GM19455 (cell line): ENCODE results near the gene SDC1.
"Not testable (repeated sequence)": the region's sequence is repeated elsewhere in the genome, so short reads cannot be mapped to it uniquely, and the experiment has no call there.

Source experiments
- ATAC-seq: cut with Tn5 transposase; IDR thresholded peaks from one replicate; pipeline ENCODE4 v1.9.1; 2021; ENCODE audit not compliant: unreplicated experiment

SDC1 gene, protein sequence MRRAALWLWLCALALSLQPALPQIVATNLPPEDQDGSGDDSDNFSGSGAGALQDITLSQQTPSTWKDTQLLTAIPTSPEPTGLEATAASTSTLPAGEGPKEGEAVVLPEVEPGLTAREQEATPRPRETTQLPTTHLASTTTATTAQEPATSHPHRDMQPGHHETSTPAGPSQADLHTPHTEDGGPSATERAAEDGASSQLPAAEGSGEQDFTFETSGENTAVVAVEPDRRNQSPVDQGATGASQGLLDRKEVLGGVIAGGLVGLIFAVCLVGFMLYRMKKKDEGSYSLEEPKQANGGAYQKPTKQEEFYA

DNA sequence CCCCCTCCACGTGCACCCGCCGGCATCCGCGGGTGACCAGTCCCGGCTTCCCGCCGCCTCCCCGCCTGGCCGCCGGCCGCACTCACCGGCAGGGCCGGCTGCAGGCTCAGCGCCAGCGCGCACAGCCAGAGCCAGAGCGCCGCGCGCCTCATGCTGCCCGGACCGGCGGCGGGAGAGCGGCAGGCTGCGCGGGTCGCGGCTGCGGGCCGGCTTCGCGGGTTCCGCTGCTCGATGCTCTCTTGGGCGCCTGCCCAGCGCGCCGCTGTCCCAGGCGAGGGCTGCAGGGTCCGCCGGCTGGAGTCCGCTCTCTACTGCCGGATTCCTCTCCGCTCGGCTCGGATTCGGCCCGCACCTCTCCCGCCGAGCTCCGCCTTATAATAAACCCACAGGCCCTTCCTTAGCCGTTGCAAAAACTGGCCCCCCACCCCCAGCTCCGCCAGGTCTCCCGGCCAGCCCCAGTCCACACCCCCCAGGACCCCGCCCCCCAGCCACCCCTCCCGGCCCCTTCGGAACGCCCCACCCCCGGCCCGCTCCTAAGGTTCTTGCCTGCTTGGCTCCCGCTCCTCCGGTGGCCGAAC, at the start of gene SDC1:
Gene SDC1 (minus strand): TSS at position 415 of the 578 bp plus-strand sequence. CDS start 263 bp downstream, at position 152.
- peak; percentile 26 for ATAC-seq

DNA sequence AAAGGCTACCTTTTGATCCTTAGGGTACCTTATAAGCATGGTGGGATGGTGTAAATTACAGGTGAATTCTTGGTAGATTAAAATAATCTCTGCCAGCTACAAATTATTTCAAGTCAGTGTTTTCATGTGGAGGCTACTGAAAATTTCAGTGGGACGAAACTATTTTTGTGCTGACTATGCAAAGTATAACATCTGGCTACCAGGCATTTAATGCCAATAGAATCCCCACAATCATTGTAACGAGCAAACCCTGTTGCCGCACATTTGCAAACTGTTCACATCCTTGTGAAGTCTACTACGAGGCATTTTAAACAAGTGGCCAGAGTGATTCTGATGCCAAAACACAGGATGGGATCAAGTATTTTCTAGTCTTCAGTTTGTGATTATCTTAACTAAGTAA, 48.1 kb upstream of the SDC1 start:
- ATAC-seq: no peak

DNA sequence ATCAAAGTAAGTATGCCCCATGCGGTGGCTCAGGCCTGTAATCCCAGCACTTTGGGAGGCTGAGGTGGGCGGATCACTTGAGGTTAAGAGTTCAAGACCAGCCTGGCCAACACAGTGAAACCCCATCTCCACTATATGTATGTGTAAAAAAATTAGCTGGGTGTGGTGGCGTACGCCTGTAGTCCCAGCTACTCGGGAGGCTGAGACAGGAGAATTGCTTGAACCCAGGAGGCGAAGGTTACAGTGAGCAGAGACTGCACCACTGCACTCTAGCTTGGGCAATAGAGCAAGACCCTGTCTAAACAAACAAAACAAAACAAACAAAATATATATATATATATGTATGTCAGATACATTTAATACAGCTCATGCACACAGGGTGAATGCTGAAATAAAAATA, 43.4 kb upstream of the SDC1 start:
- ATAC-seq: not testable (repeated sequence)

DNA sequence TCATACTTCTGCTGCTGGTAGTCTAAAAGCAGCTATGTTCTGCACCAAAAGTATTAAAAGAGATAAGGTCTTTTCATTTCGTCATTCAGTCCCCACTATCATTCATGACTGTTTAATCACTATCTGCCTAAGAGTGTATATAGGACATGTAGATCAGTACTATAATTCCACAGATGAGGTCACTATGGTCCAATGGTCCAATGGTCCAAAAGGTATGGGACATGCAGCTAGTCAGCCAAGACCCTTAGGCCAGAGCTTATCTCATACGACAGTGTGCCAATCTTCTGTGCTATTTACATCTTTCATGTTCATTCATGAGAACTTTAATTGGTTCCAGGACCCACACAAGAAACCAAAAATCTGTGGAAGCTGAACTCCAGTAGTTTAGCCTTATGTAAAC, 42.6 kb upstream of the SDC1 start:
- ATAC-seq: no peak

DNA sequence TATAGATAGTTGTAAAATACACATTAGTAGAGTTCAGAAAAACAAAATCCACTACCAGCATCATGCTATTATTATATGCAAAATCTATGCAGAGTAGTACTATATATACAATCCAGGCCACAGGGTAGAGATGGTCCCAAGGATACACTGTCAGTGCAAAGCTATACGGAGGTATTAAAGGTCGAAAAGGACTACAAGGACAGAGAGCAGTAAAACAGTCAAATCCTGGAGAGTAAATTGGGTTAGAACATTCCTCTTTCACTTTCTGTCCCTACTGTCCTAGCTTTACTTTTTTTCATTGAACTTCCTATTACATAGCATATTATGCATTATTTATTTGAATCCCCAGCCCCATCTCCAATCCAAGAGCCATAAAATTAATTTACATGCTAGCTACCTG, 39.7 kb upstream of the SDC1 start:
- ATAC-seq: no peak

DNA sequence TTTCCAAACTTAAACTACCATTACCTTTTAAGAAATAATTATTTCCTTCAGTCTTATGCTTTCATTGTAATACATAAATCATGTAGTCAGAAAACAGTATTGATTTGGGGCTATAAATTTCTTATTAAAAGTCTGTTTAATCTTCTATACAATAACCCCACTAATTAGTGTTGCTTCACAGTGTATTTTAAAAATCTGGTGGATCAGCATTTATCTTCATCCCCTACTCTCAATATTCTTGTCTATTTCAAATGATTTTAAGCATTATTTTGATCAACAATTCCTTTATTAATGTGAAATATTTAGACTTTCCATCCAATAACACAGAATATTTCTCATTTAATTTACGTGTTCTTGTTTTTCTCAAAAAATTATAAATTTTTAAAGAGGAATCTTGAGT, 32.5 kb upstream of the SDC1 start:
- ATAC-seq: no peak

DNA sequence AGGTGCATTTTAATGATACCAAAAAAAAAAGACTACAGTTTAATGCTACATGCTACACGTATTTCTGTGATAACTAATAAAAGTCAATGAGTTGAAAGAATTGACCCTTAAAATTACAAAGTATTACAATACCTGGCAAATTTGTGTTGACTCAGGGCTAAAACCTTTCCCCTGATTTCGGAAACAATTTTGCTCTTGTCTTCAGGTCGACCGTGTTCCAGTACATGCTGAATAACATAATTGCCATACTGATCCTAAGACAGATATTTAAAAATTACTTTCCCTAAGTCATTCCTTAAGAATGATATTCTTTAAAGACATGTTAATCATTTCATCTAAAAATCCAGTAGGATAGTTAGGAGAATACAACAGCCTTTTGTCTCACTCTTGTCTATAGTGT, 29.8 kb upstream of the SDC1 start:
- ATAC-seq: no peak

DNA sequence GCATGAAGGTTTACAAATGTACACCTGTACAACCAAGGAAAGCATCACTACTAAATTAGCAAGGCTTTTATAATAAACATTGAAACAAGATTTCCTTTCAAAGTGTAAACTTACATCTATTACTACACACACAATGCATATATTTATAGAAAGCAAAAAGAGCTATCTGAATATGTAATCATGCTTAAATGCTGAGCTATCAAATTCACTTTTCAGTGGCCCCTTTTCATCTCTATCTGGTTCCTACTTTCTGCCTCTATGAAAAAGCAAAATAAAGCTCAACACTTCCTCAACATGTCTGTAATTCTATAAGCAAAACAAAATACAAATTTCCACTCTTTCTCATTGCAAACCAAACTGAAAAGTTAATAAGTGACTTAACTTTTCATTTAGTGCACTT, 25.5 kb upstream of the SDC1 start:
- ATAC-seq: no peak

DNA sequence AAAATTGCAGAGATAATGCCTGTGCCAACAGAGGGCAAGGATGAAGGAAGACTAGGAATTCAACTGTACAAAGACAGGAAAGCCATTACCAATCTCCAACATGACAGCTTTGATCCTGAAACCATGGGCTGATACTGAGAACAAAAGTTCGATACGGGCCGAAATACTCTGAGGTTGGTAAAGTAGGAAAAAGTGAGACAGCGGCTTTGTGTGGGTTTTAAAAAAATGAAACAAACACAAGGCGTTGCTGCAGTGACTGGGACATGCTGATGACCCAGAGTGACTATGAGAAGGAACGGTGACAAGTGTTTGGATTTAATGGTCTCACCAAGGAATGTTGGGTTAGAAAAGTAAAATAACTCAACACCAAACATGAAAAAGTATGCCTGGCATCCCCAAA, 24.2 kb upstream of the SDC1 start:
- ATAC-seq: no peak

DNA sequence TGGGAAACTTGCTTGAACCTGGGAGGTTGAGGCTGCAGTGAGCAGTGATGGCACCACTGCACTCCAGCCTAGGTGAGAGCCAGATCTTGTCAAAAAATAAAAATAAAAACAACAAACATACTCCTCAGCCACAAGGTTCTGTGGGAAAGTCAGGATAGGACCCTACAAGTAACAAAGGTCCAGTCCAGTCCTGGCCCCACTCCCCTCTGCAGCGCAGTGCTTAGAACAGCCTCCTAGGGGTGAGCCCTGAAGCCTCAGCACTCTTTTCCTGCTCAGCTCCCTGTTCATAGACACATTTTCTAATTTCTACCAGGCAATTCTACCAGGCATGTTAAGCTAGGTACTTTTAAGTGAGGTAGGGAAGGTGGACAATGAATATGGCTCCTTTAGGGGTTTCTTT, 22.2 kb upstream of the SDC1 start:
- ATAC-seq: no peak

DNA sequence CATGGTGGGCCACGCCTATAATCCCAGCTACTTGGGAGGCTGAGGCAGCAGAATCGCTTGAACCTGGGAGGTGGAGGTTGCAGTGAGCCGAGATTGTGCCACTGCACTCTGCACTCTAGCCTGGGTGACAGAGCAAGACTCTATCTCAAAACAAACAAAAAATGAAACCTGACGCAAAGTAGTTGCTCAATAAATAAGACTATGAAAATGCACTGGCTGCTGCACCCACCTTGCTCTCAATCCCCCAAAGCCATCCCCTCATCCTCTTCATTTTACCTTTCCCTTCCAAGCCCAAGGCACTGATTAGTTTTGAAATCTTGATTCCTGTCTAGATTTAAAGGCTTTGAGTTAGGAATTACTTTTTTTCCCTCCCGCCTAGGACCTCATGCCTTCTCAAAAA, 18.7 kb upstream of the SDC1 start:
- not testable (repeated sequence) for ATAC-seq

DNA sequence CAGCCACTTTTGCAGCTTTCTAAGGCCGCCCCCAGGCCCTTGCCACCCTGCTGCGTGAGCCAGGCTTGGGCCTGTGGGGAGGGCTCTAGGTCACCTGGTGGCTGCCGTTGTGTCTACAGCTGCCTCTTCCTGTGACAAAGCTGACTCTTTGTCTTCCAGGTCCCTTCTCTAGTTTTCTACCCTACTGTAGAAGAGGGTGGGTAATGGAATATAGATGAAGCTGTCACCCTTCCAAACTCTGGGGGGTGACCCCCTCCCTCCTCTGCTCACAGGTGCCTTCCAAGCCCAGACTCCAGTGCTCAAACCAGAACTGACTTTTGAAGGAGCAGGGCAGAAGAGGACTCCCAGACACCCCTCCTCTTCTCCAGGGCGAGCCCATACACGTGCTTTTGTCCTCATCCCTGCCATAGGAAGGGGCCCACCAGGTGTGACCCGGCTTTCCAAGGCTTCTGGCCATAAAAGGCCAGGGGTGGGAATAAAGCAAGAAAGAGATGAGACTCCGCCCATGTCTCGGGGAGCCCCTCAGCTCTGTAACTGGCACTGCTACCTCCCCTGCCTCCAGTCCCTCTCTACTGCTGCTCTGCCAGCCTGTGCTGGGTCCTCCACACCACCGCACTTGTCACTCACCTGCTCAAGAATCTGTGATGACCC, 17.9 kb upstream of the SDC1 start:
- no peak for ATAC-seq

DNA sequence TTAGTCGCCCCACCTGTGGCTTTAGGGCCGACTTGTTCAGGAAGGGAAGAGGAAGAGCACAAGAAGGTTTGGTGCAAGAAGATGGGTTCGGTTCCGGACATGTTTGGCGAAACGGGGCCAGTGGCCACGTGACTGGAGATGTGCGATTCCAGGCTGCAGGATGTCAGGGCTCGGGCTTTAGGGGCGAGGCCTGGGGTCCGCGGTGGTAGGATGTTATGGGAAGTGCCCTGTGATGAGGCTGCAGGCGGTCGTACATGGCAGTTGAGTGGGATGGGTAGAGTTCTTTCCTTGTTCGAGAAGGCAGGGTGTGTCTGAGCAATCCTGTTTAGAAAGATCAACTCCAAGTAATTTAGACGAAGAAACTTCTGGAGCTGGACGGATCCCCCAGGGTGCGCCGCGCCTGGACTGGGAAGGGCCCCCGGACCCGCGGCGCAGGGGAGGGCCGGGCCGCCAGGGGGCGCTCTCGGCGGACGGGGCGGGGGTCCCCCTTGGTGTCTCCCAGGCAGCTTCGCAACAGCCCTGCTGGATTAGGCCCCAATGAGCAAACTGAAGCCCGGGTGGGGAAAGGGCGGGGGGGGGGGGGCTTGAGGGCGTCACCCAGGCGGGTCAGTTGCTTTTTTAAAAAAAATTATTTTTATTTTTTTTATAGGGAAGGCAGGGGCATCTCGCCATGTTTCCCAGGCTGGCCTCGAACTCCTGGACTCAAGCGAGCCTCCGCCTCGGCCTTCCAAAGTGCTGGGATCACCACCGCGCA, 17.2 kb upstream of the SDC1 start:
- no peak for ATAC-seq

DNA sequence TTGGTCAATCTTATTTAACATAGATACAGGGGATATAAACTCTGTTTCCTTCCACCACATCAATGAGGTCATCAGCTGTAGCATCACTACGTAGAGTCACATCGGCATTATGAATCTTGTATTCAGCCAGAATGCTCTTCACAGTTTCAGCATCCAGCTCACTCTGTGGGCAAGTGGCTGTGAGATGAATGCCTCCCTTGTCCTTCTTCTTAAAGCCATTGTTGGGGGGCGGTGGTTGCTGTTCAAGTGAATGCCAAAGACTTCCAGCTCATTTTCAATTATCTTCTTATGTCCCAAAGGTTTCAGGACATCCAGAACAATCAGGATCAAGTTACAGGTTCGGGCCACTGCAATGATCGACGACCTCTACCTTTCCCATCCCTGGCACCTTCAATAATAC, 15.4 kb upstream of the SDC1 start:
- not testable (repeated sequence) for ATAC-seq

DNA sequence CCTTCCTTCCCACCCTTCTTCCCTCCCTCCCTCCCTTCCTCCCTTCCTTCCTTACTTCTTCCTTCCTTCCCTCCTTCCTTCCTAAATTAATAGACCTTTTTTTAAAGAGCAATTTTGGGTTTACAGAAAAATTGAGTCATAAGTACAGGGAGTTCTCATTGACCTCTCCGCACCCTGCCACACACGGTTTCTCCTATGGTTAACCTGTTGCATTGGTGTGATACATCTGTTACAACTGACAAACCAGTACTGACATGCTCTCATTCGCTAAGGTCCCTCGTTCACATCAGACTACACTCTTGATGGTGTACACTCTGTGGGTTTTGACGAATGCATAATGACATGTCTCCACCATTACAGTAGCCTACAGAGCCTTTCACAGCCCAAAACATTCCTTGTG, 11.6 kb upstream of the SDC1 start:
- no peak for ATAC-seq

DNA sequence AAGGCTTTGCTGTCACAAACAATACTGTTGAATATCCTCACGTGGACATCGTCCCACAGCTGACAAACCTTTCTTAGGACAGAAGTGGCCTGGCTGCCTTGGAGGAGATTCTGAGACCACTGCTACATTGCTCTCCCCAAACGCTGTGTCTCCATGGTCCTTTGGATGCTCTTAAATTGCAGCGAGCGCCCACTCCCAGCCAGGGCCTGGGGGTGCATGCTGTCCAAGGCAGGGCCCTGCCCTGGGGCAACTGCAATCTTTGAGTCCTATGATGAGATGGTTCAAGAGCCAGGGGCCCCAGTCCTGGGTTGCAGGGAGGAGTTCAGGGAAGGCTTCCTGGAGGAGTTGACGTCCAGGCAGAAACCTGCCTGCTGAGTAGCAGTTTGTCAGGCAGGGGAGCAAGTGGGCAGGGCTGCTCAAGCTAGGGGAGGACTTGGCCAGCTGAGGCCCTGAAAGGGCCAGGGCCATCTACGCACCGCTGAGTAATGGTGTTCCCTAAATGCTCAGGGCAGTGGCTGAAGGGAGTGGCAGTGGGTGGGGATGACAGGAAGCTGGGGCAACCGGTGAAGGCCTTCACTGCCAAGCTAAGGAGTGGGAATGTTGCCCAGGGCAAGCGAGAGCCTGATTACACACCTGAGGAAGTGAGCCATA, 10.8 kb upstream of the SDC1 start:
- no peak for ATAC-seq

DNA sequence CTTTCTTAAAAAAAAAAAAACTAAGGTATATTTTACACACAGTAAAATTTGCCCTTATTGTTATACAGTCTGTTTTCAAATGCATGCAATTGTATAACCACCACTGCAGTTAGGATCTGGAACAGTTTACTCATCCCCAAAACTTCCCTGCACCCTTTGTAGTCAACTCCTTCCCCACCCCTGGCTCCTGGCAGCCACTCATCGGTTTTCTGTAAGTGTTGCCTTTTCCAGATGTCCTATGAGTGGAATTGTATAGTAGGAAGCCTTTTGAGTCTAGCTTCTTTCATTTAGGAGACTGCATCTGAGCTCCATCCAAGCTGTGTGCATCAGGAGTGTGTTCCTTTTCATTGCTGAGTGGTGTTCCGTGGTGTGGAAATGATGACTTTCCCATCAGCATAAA, 9.7 kb upstream of the SDC1 start:
- not testable (repeated sequence) for ATAC-seq

DNA sequence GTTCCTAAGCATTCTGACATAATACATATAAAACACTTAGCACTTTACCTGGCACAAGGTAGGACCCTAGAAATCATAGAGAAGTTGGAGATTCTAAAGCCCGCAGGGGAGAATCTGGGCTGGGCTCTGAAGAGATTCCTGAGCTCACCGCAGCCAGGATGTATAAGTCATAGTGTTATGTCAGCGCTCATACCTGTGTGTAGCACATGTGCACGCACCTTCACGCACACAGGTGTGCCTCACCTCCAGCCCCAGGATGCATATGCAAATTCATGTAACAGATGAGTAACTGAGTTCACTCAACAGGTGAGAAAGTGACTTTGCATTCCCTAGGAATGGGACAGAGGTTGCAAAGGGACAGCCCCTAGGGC, 7.9 kb upstream of the SDC1 start:
- no peak for ATAC-seq

DNA sequence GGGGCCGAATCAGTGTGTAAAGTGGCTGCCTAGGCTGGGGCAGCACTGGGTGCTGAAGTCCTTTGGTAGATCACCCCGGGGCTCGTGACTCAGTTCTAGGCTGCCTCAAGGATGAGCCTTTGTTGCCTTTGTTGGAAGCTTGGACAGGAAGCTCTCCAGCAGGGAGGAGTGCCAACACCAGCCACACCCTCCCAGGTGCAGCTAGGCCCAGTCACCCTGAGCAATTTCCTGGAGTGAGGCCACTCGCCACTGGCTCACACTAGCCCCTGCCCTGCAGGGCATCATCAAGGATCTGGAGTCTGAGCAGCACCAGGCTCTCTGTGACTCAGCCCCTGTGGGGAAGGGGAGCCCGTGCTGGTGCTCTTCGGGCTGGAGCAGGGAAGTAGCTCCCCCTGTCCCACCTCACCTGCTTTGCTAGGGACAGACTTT, 6.7 kb upstream of the SDC1 start:
- no peak for ATAC-seq

DNA sequence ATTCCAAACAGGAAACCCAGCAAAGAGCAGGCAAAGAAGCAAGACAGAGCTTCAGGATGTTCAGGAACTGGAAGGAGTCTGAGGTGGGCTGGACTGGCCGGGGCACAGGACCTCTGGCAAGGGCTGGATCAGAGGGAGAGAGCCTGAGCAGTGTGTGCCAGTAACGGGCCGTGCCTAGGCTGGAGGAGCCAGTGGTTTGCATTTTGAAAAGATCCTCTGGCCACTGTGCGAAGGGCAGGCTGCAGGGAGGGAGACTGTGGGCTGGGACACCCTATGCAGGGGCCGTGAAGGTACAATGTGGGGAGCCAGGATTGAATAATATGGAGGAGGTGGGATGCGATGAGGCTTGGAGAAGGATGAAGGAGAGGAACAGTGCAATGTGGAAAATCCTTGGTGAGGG, 6.2 kb upstream of the SDC1 start:
- no peak for ATAC-seq

DNA sequence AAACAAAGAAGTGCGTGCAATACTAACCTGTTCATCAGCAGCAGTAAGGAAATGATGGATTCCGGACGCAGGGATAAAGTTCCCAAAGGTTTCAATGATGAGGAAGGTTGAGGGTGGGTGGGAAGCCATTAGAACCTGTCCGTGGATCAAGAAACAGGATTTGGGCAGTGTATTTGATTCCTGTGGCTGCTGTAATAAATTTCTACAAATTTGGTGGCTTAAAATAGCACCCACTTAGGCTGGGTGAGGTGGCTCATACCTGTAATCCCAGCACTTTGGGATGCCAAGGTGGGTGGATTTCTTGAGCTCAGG, 5.1 kb upstream of the SDC1 start:
- ATAC-seq: no peak
